Astrocyte (in vitro differentiated cells and primary cell): Measurements from ENCODE around the gene INPP5A. TPM values are rescaled to one million over a fixed set of nuclear protein-coding genes. Genes with fewer than 3 reads are reported as not detected.

Source experiments
- DNase-seq: peaks from one replicate; pipeline ENCODE4 v3.0.0-alpha.2; 2010; ENCODE audit warnings: low read depth
- FAIRE-seq: peaks from 2 replicates; lab custom pipeline; 2011; peaks lifted over from hg19 to GRCh38; lab: Jason Lieb, UNC
- H2AFZ ChIP-seq: 2 replicates; pipeline ENCODE4 v1.6.0; 2012; ENCODE audit warnings: low read depth, low read length, inconsistent platforms
- H3K27ac ChIP-seq: 2 replicates; pipeline ENCODE4 v1.5.1; 2011; ENCODE audit warnings: low read depth, low read length, inconsistent platforms
- H3K27me3 ChIP-seq: 2 replicates; pipeline ENCODE4 v1.6.0; 2011; ENCODE audit warnings: low read length, inconsistent platforms; ENCODE audit not compliant: insufficient read depth
- H3K36me3 ChIP-seq: 2 replicates; pipeline ENCODE4 v1.5.1; 2011; ENCODE audit warnings: low read length, inconsistent platforms; ENCODE audit not compliant: insufficient read depth
- H3K4me1 ChIP-seq: 2 replicates; pipeline ENCODE4 v1.5.1; 2011; ENCODE audit warnings: low read length, inconsistent platforms; ENCODE audit not compliant: insufficient read depth
- H3K4me2 ChIP-seq: 2 replicates; pipeline ENCODE4 v1.6.0; 2012; ENCODE audit warnings: low read length, inconsistent platforms
- H3K4me3 ChIP-seq: 2 replicates; pipeline ENCODE4 v1.5.1; 2011; ENCODE audit warnings: low read depth, mild to moderate bottlenecking, low read length, inconsistent platforms; ENCODE audit not compliant: insufficient read depth
- H3K79me2 ChIP-seq: 2 replicates; pipeline ENCODE4 v1.6.0; 2012; ENCODE audit warnings: mild to moderate bottlenecking, low read length, inconsistent platforms; ENCODE audit not compliant: insufficient read depth
- H3K9ac ChIP-seq: 2 replicates; pipeline ENCODE4 v1.6.0; 2012; ENCODE audit warnings: mild to moderate bottlenecking, low read length, inconsistent platforms
- H3K9me3 ChIP-seq: 2 replicates; pipeline ENCODE4 v1.5.1; 2012; ENCODE audit warnings: low read depth, mild to moderate bottlenecking, low read length, inconsistent platforms; ENCODE audit not compliant: insufficient read depth
- H4K20me1 ChIP-seq: 2 replicates; pipeline ENCODE4 v1.6.0; 2012; ENCODE audit warnings: low read length, inconsistent platforms; ENCODE audit not compliant: insufficient read depth
- H3K27ac Mint-ChIP-seq: one replicate; pipeline ENCODE4 v1.8.0; 2021; ENCODE audit warnings: mild to moderate bottlenecking, mixed read lengths; ENCODE audit not compliant: unreplicated experiment
- H3K27me3 Mint-ChIP-seq: one replicate; pipeline ENCODE4 v1.8.0; 2021; ENCODE audit warnings: low read depth, mixed read lengths; ENCODE audit not compliant: unreplicated experiment
- H3K36me3 Mint-ChIP-seq: one replicate; pipeline ENCODE4 v1.8.0; 2021; ENCODE audit warnings: low read depth, mixed read lengths; ENCODE audit not compliant: unreplicated experiment
- H3K4me1 Mint-ChIP-seq: one replicate; pipeline ENCODE4 v1.8.0; 2021; ENCODE audit warnings: low read depth, mixed read lengths; ENCODE audit not compliant: unreplicated experiment
- H3K4me3 Mint-ChIP-seq: one replicate; pipeline ENCODE4 v1.8.0; 2021; ENCODE audit warnings: mild to moderate bottlenecking, moderate library complexity, mixed read lengths; ENCODE audit not compliant: unreplicated experiment
- H3K9me3 Mint-ChIP-seq: one replicate; pipeline ENCODE4 v1.8.0; 2021; ENCODE audit warnings: mild to moderate bottlenecking, mixed read lengths; ENCODE audit not compliant: unreplicated experiment
- EZH2 ChIP-seq: IDR thresholded peaks from 2 replicates; pipeline ENCODE4 v1.6.1; 2012; ENCODE audit warnings: mild to moderate bottlenecking, low read length, inconsistent platforms; ENCODE audit not compliant: insufficient read depth
- total RNA-seq: library from RNA; stranded (reverse); gene quantifications from 2 replicates; pipeline ENCODE4 v1.2.1, GENCODE V29; 2021
- TF ChIP-seq, protein P1 (sequence below): IDR thresholded peaks from 2 replicates; pipeline ENCODE4 v1.5.1; 2011; ENCODE audit warnings: low read depth, mild to moderate bottlenecking, inconsistent platforms, low read length, moderate library complexity; ENCODE audit not compliant: insufficient read depth

The INPP5A gene
- total RNA-seq, 1 donor from 2014 or later, result 39.1 TPM

- H3K27ac Mint-ChIP-seq, result no peak overlapping the region
- no peaks in the 10 kb centered on the region for H3K27me3 ChIP-seq
- no peaks in the 10 kb centered on the region for H3K4me1 ChIP-seq
- no peak for TF ChIP-seq EZH2
- TF ChIP-seq, protein P1, sequence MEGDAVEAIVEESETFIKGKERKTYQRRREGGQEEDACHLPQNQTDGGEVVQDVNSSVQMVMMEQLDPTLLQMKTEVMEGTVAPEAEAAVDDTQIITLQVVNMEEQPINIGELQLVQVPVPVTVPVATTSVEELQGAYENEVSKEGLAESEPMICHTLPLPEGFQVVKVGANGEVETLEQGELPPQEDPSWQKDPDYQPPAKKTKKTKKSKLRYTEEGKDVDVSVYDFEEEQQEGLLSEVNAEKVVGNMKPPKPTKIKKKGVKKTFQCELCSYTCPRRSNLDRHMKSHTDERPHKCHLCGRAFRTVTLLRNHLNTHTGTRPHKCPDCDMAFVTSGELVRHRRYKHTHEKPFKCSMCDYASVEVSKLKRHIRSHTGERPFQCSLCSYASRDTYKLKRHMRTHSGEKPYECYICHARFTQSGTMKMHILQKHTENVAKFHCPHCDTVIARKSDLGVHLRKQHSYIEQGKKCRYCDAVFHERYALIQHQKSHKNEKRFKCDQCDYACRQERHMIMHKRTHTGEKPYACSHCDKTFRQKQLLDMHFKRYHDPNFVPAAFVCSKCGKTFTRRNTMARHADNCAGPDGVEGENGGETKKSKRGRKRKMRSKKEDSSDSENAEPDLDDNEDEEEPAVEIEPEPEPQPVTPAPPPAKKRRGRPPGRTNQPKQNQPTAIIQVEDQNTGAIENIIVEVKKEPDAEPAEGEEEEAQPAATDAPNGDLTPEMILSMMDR, result no peak
- H2AFZ ChIP-seq, result no peak overlapping the region
- no peaks in the 10 kb centered on the region for H3K79me2 ChIP-seq
- H3K4me1 Mint-ChIP-seq, result no peaks in the 10 kb centered on the region
- H3K4me3 Mint-ChIP-seq, result no peak overlapping the region
- no peaks in the 10 kb centered on the region for H3K9me3 Mint-ChIP-seq
- FAIRE-seq (no peak), DNase-seq (no peak)
- no peak overlapping the region for H3K9ac ChIP-seq
- H3K4me2 ChIP-seq, result no peak overlapping the region
- H3K27ac ChIP-seq, result no peak overlapping the region
- H3K27me3 Mint-ChIP-seq, result peaks cover 51% of the 10 kb centered on the region
- no peaks in the 10 kb centered on the region for H3K36me3 Mint-ChIP-seq
- H3K9me3 ChIP-seq, result no peaks in the 10 kb centered on the region
- no peak overlapping the region for H3K4me3 ChIP-seq
- no peaks in the 10 kb centered on the region for H4K20me1 ChIP-seq
- H3K36me3 ChIP-seq, result no peaks in the 10 kb centered on the region
Observed at GRCh38 chr10:132510174-132510611, 27.4 kb upstream of the INPP5A start.

- Histone ChIP-seq H3K4me2 (no peak overlapping the region), H3K36me3 (no peaks in the 10 kb centered on the region), H3K9me3 (no peaks in the 10 kb centered on the region), H2AFZ (no peak overlapping the region), H3K27ac (no peak overlapping the region), H3K27me3 (no peaks in the 10 kb centered on the region), H3K9ac (no peak overlapping the region), H3K79me2 (no peaks in the 10 kb centered on the region), H4K20me1 (no peaks in the 10 kb centered on the region), H3K4me3 (no peak overlapping the region), H3K4me1 (peaks cover 7% of the 10 kb centered on the region)
- no peaks in the 10 kb centered on the region for H3K36me3 Mint-ChIP-seq
- DNase-seq (no peak), FAIRE-seq (no peak)
- peaks cover 55% of the 10 kb centered on the region for H3K27me3 Mint-ChIP-seq
- peaks cover 2% of the 10 kb centered on the region for H3K4me1 Mint-ChIP-seq
- TF ChIP-seq, protein P1, result no peak
- TF ChIP-seq EZH2, result no peak
- H3K27ac Mint-ChIP-seq, result no peak overlapping the region
- H3K9me3 Mint-ChIP-seq, result no peaks in the 10 kb centered on the region
- no peak overlapping the region for H3K4me3 Mint-ChIP-seq
Observed at GRCh38 chr10:132511121-132512051, 26.2 kb upstream of the INPP5A start.

GRCh38 chr10:132512052-132512442, 25.5 kb upstream of the INPP5A start:
- Histone ChIP-seq H3K79me2 (no peaks in the 10 kb centered on the region), H3K4me1 (peaks cover 13% of the 10 kb centered on the region), H3K4me3 (no peak overlapping the region), H3K9me3 (no peaks in the 10 kb centered on the region), H3K9ac (no peak overlapping the region), H2AFZ (no peak overlapping the region), H3K36me3 (no peaks in the 10 kb centered on the region), H4K20me1 (no peaks in the 10 kb centered on the region), H3K4me2 (no peak overlapping the region), H3K27ac (no peak overlapping the region), H3K27me3 (no peaks in the 10 kb centered on the region)
- H3K27ac Mint-ChIP-seq, result no peak overlapping the region
- DNase-seq, result no peak
- H3K27me3 Mint-ChIP-seq, result peaks cover 49% of the 10 kb centered on the region
- H3K4me3 Mint-ChIP-seq, result no peak overlapping the region
- no peak for TF ChIP-seq EZH2
- no peaks in the 10 kb centered on the region for H3K36me3 Mint-ChIP-seq
- no peaks in the 10 kb centered on the region for H3K9me3 Mint-ChIP-seq
- peaks cover 7% of the 10 kb centered on the region for H3K4me1 Mint-ChIP-seq
- no peak for FAIRE-seq
